GM12892 (cell line): ENCODE data around the gene GSTM3.

Source experiments
- POLR2AphosphoS5 ChIP-seq: IDR thresholded peaks from 2 replicates; pipeline ENCODE4 v1.6.1; 2011; ENCODE audit warnings: low read depth, low read length, control low read depth
- TAF1 ChIP-seq: IDR thresholded peaks from 2 replicates; pipeline ENCODE4 v1.6.1; 2011; ENCODE audit warnings: low read depth, mild to moderate bottlenecking, control low read depth, low read length, borderline replicate concordance

GRCh38 chr1:109733236-109733870 lies 7.5 kb downstream of the GSTM3 start:
- TF ChIP-seq TAF1 (no peak), POLR2AphosphoS5 (no peak)
